GM12892 (cell line): Measurements from ENCODE around the gene ALPP. TPM values are rescaled to one million over a fixed set of nuclear protein-coding genes. Genes with fewer than 3 reads are reported as not detected.
A peak's percentile ranks its signal among the peaks of the same experiment; 100 is the strongest.
"Not testable (repeated sequence)": the region's sequence is repeated elsewhere in the genome, so short reads cannot be mapped to it uniquely, and the experiment has no call there.

Experiments used
- DNase-seq: peaks from one replicate; pipeline ENCODE4 v3.0.0; 2011; ENCODE audit not compliant: insufficient read length
- FAIRE-seq: peaks from 2 replicates; lab custom pipeline; 2011; peaks lifted over from hg19 to GRCh38; lab: Jason Lieb, UNC
- POLR2A ChIP-seq: IDR thresholded peaks from 2 replicates; pipeline ENCODE4 v1.6.1; 2011; ENCODE audit warnings: low read depth, low read length, control low read depth
- POLR2AphosphoS5 ChIP-seq: IDR thresholded peaks from 2 replicates; pipeline ENCODE4 v1.6.1; 2011; ENCODE audit warnings: low read depth, low read length, control low read depth
- TAF1 ChIP-seq: IDR thresholded peaks from 2 replicates; pipeline ENCODE4 v1.6.1; 2011; ENCODE audit warnings: low read depth, mild to moderate bottlenecking, control low read depth, low read length, borderline replicate concordance
- polyA plus RNA-seq: library from polyadenylated mRNA; unstranded; fragments of >200 nt; gene quantifications from one replicate; pipeline ENCODE4 v1.2.1, GENCODE V29; 2012; ENCODE audit warnings: missing spikeins, inconsistent platforms; ENCODE audit not compliant: missing spikeins

Gene ALPP
- polyA plus RNA-seq: 0.59 TPM

DNA sequence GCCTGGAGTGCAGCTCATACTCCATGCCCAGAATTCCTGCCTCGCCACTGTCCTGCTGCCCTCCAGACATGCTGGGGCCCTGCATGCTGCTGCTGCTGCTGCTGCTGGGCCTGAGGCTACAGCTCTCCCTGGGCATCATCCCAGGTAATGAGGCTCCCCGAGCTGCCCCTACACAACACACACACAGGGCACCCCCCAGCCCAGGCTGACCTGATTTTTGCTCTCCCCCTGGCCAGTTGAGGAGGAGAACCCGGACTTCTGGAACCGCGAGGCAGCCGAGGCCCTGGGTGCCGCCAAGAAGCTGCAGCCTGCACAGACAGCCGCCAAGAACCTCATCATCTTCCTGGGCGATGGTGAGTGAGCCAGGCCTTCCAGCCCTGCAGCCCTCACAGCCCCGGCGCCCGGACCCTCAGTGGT is at the start of gene ALPP:
TSS of gene ALPP (plus strand) at position 17 of the 417 bp plus-strand sequence. CDS start at position 69, 52 bp downstream.
- FAIRE-seq, DNase-seq: not testable (repeated sequence)

DNA sequence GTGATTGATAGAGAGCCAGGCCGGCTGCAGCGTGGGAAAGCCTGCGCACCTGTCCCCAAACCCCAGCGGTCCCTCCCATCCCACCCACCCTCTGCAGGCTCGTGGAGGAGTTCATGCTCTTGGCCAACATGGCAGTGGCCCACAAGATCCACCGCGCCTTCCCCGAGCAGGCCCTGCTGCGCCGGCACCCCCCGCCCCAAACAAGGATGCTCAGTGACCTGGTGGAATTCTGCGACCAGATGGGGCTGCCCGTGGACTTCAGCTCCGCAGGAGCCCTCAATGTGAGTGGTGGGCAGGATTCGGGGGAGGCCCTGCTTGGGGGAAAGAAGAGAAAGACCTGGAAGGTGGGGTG is 48.9 kb upstream of the ALPP start:
- no peak for DNase-seq
- TF ChIP-seq POLR2A: no peak
- no peak for TF ChIP-seq POLR2AphosphoS5
- no peak for TF ChIP-seq TAF1
- FAIRE-seq: no peak

- TF ChIP-seq POLR2AphosphoS5: no peak
- TF ChIP-seq TAF1: no peak
- no peak for TF ChIP-seq POLR2A
- DNase-seq: no peak
- FAIRE-seq: no peak
These were observed 48.2 kb upstream of the ALPP start for GRCh38 chr2:232330068-232330999.

GRCh38 chr2:232331061-232331460 is 47.5 kb upstream of the ALPP start:
- not testable (repeated sequence) for DNase-seq, FAIRE-seq

DNA sequence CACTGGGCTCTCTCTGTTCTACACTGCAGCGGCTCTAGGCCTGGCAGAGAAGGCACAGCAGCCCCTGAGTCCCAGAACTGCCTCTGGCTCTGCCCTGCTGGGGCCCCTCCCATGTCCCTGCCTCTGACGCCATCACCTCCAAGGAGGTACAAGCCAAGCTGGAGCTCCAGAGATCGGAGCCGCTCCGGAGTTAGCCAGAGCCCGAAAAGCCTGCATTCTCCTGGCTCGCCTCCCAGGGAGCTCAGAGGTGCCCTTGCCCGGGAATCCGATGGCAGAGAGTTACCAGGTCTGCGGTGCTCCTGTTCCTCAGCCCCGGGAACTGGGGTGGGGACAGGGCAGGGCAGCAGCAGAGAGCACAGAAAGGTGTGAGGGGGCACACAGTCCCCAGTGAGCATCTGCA is 46.9 kb upstream of the ALPP start:
- not testable (repeated sequence) for FAIRE-seq

DNA sequence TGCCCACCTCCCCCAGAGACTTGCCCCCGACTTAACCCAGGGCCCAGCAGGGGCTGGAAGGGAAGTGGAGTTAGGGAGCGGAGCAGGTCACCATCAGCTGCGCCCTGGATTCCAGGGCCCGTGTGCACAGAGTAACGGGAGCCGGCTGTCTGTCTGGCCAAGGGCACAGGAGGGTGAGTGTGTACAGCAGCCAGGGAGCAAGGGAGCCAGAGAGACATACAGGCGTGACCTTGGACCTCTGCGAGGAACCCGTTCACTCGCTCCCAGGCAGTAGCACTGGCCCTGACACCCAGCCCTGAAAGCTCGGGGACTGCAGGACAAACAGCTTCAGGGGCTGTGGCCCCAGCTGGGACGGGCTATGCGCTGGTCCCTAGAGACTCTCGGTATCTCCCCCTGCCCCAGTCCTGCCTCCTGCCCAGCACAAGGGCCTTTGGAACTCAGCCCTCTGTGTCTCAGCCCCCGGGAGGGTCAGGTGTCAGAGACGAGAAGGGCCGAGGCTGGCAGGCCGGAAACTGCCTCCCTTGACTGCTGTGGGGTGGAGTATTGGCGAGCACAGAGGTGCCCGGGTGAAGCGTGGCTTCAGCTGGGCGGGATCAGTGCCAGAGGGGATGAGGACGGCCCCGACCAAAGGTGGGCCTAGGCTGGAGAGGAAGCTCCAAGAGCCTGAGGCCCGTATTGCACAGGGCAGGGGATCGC is 46.2 kb upstream of the ALPP start:
- FAIRE-seq: not testable (repeated sequence)

More for the DNA sequence above, 46.9 kb upstream of the ALPP start:
- not testable (repeated sequence) for DNase-seq

GRCh38 chr2:232332940-232333259 is 45.7 kb upstream of the ALPP start:
- DNase-seq (no peak), FAIRE-seq (no peak)
- TF ChIP-seq POLR2A (no peak), POLR2AphosphoS5 (no peak)

More for the DNA sequence above, 46.2 kb upstream of the ALPP start:
- not testable (repeated sequence) for DNase-seq

DNA sequence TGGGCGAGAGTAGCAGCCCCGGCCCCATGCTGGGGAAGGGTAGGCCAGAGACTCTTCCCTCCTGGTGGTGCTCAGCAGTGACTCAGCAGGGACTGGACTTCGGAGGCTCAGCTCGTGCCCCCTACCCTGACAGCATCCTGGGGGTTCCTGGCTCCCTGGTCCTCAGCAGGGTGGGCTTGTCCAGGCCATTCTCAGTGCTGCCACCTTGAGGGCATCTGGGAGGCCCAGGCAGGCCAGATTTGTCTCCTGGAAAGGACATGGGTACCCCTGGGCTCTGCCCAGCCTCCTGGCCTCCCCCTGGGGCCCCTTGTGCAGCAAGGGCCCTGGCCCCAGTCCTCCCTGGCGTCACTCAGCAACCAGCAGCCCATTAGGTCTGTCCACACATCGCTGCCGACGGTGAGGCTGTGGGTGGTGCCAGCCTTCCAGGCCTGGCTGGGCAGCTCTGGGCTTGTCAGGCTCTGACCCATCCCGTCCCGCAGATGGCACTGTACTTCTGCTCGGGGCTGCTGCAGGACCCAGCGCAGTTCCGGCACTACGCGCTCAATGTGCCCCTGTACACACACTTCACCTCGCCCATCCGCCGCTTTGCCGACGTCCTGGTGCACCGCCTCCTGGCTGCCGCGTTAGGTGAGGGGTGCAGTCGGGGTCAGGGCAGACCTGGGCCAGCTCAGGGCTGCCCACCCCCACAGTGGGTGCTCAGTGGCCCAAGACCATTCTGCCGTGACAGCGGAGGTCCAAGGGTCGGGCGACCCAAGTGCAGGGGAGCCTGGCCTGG is 45.0 kb upstream of the ALPP start:
- no peak for TF ChIP-seq POLR2A
- no peak for TF ChIP-seq POLR2AphosphoS5
- TF ChIP-seq TAF1: no peak
- DNase-seq (no peak), FAIRE-seq (no peak)

- not testable (repeated sequence) for DNase-seq, FAIRE-seq
These were observed 44.2 kb upstream of the ALPP start for GRCh38 chr2:232334136-232334884.

GRCh38 chr2:232334885-232335205 is 43.7 kb upstream of the ALPP start:
- not testable (repeated sequence) for DNase-seq, FAIRE-seq

GRCh38 chr2:232335206-232335858 is 43.2 kb upstream of the ALPP start:
- not testable (repeated sequence) for DNase-seq
- peak; percentile 93 for FAIRE-seq

- FAIRE-seq: no peak
- no peak for TF ChIP-seq POLR2AphosphoS5
- no peak for TF ChIP-seq POLR2A
- no peak for TF ChIP-seq TAF1
These were observed 42.7 kb upstream of the ALPP start for GRCh38 chr2:232335859-232336215.

More at GRCh38 chr2:232335859-232336215, 42.7 kb upstream of the ALPP start:
- DNase-seq: no peak
